IPS-20b (cell line): ENCODE results near the gene CTSS.
A peak's percentile ranks its signal among the peaks of the same experiment; 100 is the strongest.
"Not testable (repeated sequence)": the region's sequence is repeated elsewhere in the genome, so short reads cannot be mapped to it uniquely, and the experiment has no call there.

ENCODE experiments used
- H3K27ac ChIP-seq: one replicate; pipeline ENCODE4 v1.5.1; 2013; ENCODE audit warnings: low read length
- H3K27me3 ChIP-seq: 2 replicates; pipeline ENCODE4 v1.6.1; 2013; ENCODE audit warnings: mild to moderate bottlenecking, low read length, inconsistent platforms; ENCODE audit not compliant: insufficient read depth
- H3K36me3 ChIP-seq: 2 replicates; pipeline ENCODE4 v1.6.1; 2013; ENCODE audit warnings: low read depth, mild to moderate bottlenecking, inconsistent platforms, low read length, moderate library complexity; ENCODE audit not compliant: insufficient read depth
- H3K4me1 ChIP-seq: 2 replicates; pipeline ENCODE4 v1.6.1; 2013; ENCODE audit warnings: mild to moderate bottlenecking, control low read depth, inconsistent platforms, low read length, moderate library complexity; ENCODE audit not compliant: insufficient read depth
- H3K4me3 ChIP-seq: 2 replicates; pipeline ENCODE4 v1.5.1; 2013; ENCODE audit warnings: mild to moderate bottlenecking, low read length, inconsistent platforms
- H3K9ac ChIP-seq: 2 replicates; pipeline ENCODE4 v1.6.1; 2013; ENCODE audit warnings: low read depth, mild to moderate bottlenecking, inconsistent platforms, low read length, moderate library complexity
- H3K9me3 ChIP-seq: 2 replicates; pipeline ENCODE4 v1.6.1; 2013; ENCODE audit warnings: mild to moderate bottlenecking, low read depth, low read length, inconsistent platforms; ENCODE audit not compliant: insufficient read depth

The CTSS gene

DNA sequence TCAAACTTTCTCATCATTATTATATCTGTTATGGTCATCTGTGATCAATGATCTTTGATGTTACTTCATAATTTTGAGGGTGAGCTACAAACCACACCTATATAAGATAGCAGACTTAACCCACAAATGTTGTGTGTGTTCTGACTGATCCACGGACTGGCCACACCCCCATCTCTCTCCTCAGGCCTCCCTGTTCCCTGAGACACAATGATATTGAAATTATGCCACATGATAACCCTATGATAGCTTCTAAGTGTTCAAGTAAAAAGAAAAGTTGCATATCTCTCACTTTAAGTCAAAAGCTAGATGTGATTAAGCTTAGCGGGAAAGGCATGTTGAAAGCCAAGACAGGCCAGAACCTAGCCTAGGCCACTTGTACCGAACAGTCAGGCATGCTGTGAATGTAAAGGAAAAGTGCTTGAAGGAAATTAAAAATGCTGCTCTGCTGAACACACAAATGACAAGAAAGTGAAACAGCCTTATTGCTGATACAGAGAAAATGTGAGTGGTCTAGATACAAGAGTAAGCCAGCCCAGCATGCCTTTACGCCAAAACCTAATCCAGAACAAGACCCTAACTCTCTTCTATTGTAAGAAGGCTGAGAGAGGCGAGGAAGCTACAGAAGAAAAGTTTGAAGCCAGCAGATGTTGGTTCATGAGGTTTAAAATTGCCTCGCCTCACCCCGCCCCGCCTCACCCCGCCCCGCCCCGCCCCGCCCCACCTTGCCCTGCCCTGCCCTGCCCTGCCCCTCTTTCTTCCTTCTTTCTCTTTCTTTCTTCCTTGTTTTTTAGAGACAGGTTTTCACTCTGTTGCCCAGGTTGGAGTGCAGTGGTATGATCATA lies 16.5 kb downstream of the CTSS start:
- no peaks in the 10 kb centered on the region for H3K36me3 ChIP-seq

DNA sequence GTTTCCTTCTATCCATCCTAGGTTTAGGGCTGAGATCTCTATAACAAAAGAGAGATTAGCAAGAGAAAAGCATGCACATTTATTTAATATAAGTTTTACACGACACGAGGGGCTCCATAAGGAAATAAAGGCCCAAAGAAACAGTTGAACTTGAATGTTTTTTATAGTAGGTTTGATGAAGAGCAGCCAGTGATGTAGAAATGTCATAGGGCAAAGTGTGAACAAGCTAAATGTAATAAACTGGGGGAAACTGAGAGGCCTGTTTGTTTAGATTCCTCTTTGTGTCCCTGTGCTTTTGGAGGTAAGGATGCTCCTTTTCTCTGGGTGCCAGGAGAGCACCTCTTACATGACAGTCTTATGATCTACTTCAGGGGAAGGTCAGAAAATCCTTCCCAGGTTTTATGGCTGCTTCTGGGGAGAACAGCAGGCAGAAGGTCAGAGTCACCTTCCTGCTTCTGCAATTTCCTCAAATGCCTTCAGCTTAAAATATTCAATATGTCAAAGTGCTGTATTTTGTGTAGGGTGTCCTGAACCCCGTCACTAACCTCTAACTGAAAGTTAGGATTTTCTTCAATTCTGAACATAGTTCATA lies 35.4 kb downstream of the CTSS start:
- Histone ChIP-seq H3K27ac (no peak overlapping the region), H3K4me3 (no peak overlapping the region), H3K9me3 (no peaks in the 10 kb centered on the region), H3K9ac (no peak overlapping the region), H3K4me1 (no peaks in the 10 kb centered on the region), H3K27me3 (no peaks in the 10 kb centered on the region), H3K36me3 (no peaks in the 10 kb centered on the region)

More for the DNA sequence above, 16.5 kb downstream of the CTSS start:
- Histone ChIP-seq H3K9me3 (no peaks in the 10 kb centered on the region), H3K27me3 (no peaks in the 10 kb centered on the region), H3K4me1 (no peaks in the 10 kb centered on the region), H3K4me3 (no peak overlapping the region), H3K9ac (no peak overlapping the region), H3K27ac (no peak overlapping the region)

DNA sequence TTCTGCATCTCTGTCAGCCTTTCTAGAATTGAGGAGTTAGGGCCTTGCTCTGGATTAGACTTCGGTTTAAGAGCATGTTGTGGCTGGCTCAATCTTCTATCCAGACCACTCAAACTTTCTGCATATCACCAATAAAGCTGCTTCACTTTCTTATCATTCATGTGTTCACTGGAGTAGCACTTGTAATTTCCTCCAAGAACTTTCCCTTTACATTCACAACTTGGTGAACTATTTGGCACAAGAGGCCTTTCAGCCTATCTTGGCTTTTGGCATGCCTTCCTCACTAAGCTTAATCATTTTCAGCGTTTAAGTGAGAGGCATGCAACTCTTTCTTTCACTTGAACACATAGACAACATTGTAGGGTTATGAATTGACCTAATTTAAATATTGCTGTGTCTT lies 41.2 kb downstream of the CTSS start:
- Histone ChIP-seq H3K4me1 (no peaks in the 10 kb centered on the region), H3K9ac (no peak overlapping the region), H3K36me3 (no peaks in the 10 kb centered on the region), H3K27me3 (no peaks in the 10 kb centered on the region), H3K4me3 (no peak overlapping the region), H3K27ac (no peak overlapping the region), H3K9me3 (no peaks in the 10 kb centered on the region)

DNA sequence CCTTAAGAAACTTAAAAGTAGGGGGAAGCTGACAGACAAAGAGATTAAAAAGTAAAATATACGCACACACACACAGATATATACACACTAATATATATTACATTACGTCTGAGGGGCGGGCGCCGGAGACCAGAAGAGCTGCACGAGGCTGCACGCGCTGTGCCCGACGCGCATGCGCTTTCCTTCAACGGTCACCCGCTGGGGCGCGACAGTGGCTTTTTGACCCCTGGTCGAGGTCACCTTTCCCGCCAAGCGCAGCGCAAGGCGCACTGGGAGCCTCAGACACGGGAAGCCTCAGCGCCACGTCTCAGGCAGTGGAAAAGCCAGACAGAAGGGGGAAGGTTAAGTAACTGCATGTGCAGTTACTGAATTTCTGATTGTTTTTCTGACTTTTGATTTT lies 44.9 kb downstream of the CTSS start, which contains the start of gene HORMAD1:
Gene HORMAD1, minus strand, starts transcription at position 193 of the 400 bp plus-strand sequence. CDS start 1,390 bp downstream, outside the sequence.
- no peaks in the 10 kb centered on the region for H3K4me1 ChIP-seq

DNA sequence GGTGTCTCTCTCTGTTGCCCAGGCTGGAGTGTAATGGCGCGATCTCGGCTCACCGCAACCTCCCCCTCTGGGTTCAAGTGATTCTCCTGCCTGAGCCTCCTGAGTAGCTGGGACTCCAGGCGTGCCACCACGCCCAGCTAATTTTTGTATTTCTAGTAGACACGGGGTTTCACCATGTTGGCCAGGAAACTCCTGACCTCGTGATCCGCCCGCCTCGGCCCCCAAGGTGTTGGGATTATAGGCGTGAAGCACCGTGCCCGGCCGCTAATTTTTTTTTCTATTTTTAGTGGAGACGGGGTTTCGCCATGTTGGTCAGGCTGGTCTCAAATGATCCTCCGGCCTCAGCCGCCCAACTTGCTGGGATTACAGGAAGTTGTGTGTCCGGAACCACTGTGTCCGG lies 45.5 kb downstream of the CTSS start:
- Histone ChIP-seq H3K27me3 (no peaks in the 10 kb centered on the region), H3K4me3 (no peak overlapping the region), H3K36me3 (no peaks in the 10 kb centered on the region), H3K9ac (no peak overlapping the region), H3K9me3 (no peaks in the 10 kb centered on the region), H3K4me1 (no peaks in the 10 kb centered on the region), H3K27ac (no peak overlapping the region)

More for the DNA sequence above, 44.9 kb downstream of the CTSS start, which contains the start of gene HORMAD1:
- Histone ChIP-seq H3K36me3 (no peaks in the 10 kb centered on the region), H3K9me3 (no peaks in the 10 kb centered on the region), H3K27me3 (no peaks in the 10 kb centered on the region), H3K9ac (no peak within 1 kb of the TSS), H3K4me3 (no peak within 1 kb of the TSS), H3K27ac (no peak within 1 kb of the TSS)

DNA sequence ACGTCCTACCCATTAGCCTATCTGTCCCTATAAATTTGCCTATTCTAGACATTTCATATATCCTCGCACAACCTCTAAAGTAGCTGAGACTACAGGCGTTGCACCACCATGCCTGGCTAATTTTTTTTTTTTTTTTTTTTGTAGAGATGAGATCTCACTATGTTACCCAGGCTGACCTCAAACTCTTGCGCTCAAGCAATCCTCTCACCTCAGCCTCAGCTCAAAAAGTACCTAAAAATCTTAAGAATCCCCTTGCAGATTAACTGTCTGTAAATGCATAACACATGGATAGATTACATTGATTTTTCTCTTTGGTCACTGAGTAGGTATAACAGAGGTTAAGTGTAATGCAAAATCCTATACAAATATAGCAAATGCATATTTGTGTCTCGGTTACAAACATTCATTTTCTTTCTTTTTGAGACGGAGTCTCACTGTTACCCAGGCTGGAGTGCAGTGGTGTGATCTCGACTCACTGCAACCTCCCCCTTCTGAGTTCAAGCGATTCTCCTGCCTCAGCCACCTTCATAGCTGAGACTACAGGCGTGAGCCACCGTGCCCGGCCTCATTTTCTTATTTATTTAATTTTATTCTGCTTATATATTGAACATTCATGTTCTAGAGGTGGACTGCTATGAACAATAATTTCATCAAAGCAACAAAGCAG lies 47.2 kb downstream of the CTSS start:
- H3K9ac ChIP-seq, result no peak overlapping the region
- H3K4me1 ChIP-seq, result no peaks in the 10 kb centered on the region; the same call in 1 of the 2 replicates
- H3K36me3 ChIP-seq, result no peaks in the 10 kb centered on the region
- no peaks in the 10 kb centered on the region for H3K9me3 ChIP-seq
- no peaks in the 10 kb centered on the region for H3K27me3 ChIP-seq
- H3K27ac ChIP-seq, result no peak overlapping the region
- no peak overlapping the region for H3K4me3 ChIP-seq

DNA sequence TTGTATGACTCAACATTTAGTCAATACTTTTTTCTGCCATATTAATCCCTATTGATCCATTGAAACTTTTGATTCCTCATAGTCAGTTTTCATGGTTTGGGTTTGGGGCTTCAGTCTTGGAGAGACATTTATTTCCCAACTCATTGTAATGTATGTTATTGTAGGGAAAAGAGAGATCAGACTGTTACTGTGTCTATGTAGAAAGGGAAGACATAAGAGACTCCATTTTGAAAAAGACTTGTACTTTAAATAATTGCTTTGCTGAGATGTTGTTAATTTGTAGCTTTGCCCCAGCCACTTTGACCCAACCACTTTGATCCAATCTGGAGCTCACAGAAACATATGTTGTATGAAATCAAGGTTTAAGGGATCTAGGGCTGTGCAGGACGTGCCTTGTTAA lies 56.5 kb downstream of the CTSS start:
- H3K9ac ChIP-seq, H3K27ac ChIP-seq, H3K9me3 ChIP-seq, H3K27me3 ChIP-seq, H3K4me3 ChIP-seq, H3K36me3 ChIP-seq, H3K4me1 ChIP-seq: not testable (repeated sequence)

DNA sequence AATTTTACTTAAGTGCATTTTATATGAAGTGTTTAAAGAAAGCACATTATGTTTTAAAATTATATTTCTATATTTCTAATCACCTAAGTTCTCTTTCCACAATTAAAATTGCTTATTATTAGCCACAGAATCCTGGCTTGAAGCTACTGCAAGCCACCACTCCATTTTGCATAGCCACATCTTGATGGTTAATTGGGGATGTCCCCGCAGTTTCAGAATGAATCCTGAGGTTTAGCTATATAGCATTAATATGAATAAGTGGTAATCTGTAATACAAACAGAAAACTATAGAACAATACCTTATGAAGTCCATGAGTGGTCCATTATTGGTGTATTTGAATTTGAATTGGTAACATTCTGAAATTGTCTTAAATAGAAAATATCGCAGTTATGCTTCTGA lies 57.0 kb downstream of the CTSS start:
- no peak overlapping the region for H3K9ac ChIP-seq
- H3K36me3 ChIP-seq, result no peaks in the 10 kb centered on the region
- no peak overlapping the region for H3K27ac ChIP-seq
- no peaks in the 10 kb centered on the region for H3K9me3 ChIP-seq
- H3K4me3 ChIP-seq, result no peak overlapping the region
- H3K27me3 ChIP-seq, result no peaks in the 10 kb centered on the region
- H3K4me1 ChIP-seq, result peaks cover 3% of the 10 kb centered on the region; the same call in 1 of the 2 replicates

DNA sequence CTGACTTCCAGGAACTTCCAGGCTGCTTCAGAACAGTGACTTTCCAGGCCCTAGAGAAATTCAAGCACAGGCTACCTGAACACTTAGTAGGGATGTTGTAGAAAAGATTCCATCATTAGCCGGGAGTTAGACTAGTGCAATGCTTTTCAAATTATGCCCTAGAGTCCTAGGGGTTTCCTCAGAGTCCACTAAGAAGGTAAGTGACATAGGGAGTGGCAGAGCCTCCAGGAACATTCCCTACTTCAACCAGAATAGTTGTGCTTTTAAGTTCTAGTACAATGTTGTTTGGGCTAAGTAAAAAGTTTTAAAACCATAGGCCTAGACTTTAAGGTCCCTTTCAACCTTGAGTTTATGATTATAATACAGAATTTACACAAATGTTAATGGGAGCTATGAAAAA lies 59.5 kb downstream of the CTSS start:
- H3K27ac ChIP-seq, result no peak overlapping the region
- no peaks in the 10 kb centered on the region for H3K9me3 ChIP-seq
- no peaks in the 10 kb centered on the region for H3K27me3 ChIP-seq
- no peak overlapping the region for H3K4me3 ChIP-seq
- no peaks in the 10 kb centered on the region for H3K36me3 ChIP-seq
- H3K4me1 ChIP-seq, result no peaks in the 10 kb centered on the region
- H3K9ac ChIP-seq, result no peak overlapping the region

DNA sequence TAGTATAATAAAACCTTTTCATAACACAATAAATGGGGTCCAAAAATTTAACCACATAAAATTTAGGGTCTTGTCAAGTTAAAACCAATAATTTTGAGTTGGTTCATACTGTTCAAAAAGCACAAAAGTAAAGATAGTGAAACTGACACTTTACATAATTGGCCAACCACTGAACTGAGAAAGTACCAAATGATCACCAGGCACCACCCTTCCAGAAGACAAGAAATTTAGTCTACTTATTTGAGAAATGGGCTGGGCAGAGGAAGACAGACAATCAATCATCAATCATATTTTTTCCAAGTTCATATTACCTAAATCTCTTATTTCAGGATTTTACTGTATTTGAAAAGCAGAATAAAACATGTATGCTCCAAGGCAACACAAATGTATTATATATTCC lies 62.2 kb downstream of the CTSS start:
- Histone ChIP-seq H3K27ac (no peak overlapping the region), H3K9ac (no peak overlapping the region), H3K9me3 (no peaks in the 10 kb centered on the region), H3K4me3 (no peak overlapping the region), H3K4me1 (no peaks in the 10 kb centered on the region), H3K36me3 (no peaks in the 10 kb centered on the region), H3K27me3 (no peaks in the 10 kb centered on the region)

DNA sequence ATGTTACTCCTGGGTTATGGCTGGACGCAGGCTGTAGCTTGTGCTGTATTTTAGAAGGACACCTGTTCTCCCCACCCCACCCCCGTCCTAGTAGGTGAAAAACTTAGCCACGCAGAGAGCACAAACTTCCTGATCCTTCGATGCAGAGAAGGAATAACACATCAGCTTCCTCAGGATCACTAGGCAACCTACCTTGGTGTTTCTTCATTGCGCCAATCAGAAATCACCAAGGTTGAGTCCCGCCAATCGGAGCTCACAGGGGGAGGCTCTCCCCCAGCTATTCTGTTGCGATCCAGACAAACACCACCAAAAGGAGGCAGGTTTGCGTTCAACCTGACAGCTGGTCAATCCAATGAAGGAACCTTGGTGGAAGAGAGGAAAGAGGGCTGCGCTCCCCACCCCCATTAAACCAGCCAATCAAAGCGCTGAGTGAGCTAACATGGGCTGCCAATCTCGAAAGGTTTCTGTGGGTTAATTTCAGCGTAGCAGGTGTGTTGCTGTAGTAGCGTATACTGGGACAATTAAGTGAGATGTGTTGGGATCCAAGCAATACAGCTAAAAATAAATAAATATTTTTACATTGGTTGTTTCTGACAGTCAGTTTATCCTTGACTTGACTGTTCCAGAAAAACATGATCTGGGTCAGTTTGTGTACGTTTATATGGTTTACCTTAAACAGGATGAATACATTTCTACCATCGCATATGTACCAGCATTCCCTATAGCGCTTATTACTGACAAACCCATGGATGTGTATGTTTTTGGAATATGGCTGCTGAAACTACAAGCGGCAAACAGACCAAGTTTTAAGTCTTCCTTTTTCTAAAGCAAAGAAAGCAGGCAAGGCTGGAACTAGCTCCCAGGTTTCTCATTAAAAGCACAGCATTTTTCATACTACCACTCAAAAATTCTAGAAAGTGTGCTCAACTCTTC lies 68.3 kb downstream of the CTSS start, which contains the start of gene GOLPH3L:
Gene GOLPH3L, minus strand, starts transcription at position 160 of the 933 bp plus-strand sequence. CDS start 2,316 bp downstream, outside the sequence.
- H3K9ac ChIP-seq, result peak within 1 kb of the TSS; percentile 77; the same call in 1 of the 2 replicates
- H3K4me3 ChIP-seq, result peak within 1 kb of the TSS; percentile 84
- H3K4me1 ChIP-seq, result 0 out of 2 replicates have a peak, but pooled peaks cover 3% of the 10 kb centered on the region
- H3K27ac ChIP-seq, result no peak within 1 kb of the TSS
- no peaks in the 10 kb centered on the region for H3K9me3 ChIP-seq
- peaks cover 25% of the 10 kb centered on the region for H3K36me3 ChIP-seq
- no peaks in the 10 kb centered on the region for H3K27me3 ChIP-seq
